Airway epithelial cell (primary cell): ENCODE data around the gene LOXL1. TPM values are rescaled to one million over a fixed set of nuclear protein-coding genes. Genes with fewer than 3 reads are reported as not detected.

Source experiments
- total RNA-seq: library from RNA; depleted of rRNA; stranded (reverse); fragments of >200 nt; gene quantifications from 2 replicates; pipeline ENCODE4 v1.2.3, GENCODE V29; 2015

LOXL1 gene
- total RNA-seq: 11.6 and 12.1 TPM in 2 replicates

GRCh38 chr15:73926219-73927002 is at the start of gene LOXL1:
TSS of gene LOXL1 (plus strand) at chr15:73926462. CDS start at chr15:73926784, 322 bp downstream.

GRCh38 chr15:73991726-73992593 is 65.7 kb downstream of the LOXL1 start, which contains the start of gene STOML1:
TSS of gene STOML1 (minus strand) at chr15:73992295. CDS start at chr15:73992223, 72 bp downstream.

DNA sequence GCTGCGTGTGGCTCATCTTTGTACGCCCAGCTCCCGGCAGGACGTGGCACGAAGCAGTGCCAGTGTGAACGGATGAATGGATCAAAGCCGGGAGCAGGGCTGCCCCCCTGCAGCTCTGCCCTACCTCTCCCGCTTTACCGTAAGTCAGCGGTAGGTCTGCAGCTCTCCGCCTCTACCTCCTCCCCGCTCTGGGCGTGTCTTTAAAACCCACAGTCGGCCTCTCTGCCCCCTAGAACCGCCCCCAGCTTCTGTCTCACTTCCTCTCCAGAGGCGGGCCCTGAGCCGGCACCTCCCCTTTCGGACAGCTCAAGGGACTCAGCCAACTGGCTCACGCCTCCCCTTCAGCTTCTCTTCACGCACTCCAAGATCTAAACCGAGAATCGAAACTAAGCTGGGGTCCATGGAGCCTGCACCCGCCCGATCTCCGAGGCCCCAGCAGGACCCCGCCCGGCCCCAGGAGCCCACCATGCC is 68.2 kb downstream of the LOXL1 start, which contains the start of gene PML:
Gene PML, plus strand, starts transcription at position 304 of the 471 bp plus-strand sequence. Its CDS starts 97 bp downstream, at position 401.

Other genes with a start within 250 kb of the LOXL1 start
- 82.4 and 83.8 TPM in 2 replicates for gene CD276, start 242.1 kb upstream of the LOXL1 start, total RNA-seq
- gene INSYN1, start 173.1 kb upstream of the LOXL1 start, total RNA-seq: 2.3 and 6.9 TPM in 2 replicates
- not detected in 2 replicates for gene TBC1D21, start 52.9 kb upstream of the LOXL1 start, total RNA-seq
- gene STOML1, start 65.8 kb downstream of the LOXL1 start, total RNA-seq: 11.8 and 14.5 TPM in 2 replicates
- 35.2 and 48.0 TPM in 2 replicates for gene PML, start 68.3 kb downstream of the LOXL1 start, total RNA-seq
- not detected in 2 replicates for gene GOLGA6A, start 156.1 kb downstream of the LOXL1 start, total RNA-seq
- not detected in 2 replicates for gene ISLR2, start 204.1 kb downstream of the LOXL1 start, total RNA-seq
- gene ISLR, start 247.2 kb downstream of the LOXL1 start, total RNA-seq: not detected in 2 replicates